Gastroesophageal sphincter (tissue), 4 donors: Measurements from ENCODE around the gene GATAD2A. TPM values are rescaled to one million over a fixed set of nuclear protein-coding genes. Genes with fewer than 3 reads are reported as not detected.
A peak's percentile ranks its signal among the peaks of the same experiment; 100 is the strongest.

Experiments used
- ATAC-seq: fragments of 150-250 bp; one replicate; pipeline ENCODE4 v1.9.1; 2016; ENCODE audit warnings: mild to moderate bottlenecking, moderate library complexity
- H3K27ac ChIP-seq, 4 donors: fragments of 200-600 bp; sonication (generic) in 3 of 4; 1 replicate in 3 of 4; 2 replicates in 1 of 4; pipeline ENCODE4 v1.5.1; 2016 to 2019
- H3K27me3 ChIP-seq: fragments of 200-600 bp; sonication (generic); one replicate; pipeline ENCODE4 v1.5.1; 2019
- H3K36me3 ChIP-seq, 2 donors: fragments of 200-600 bp; sonication (generic); one replicate each; pipeline ENCODE4 v1.5.1; 2019; ENCODE audit warnings: control low read depth in 1 of 2
- H3K4me1 ChIP-seq, 3 donors: fragments of 200-600 bp; sonication (generic); 1 replicate in 2 of 3; 2 replicates in 1 of 3; pipeline ENCODE4 v1.5.1; 2016 to 2019; ENCODE audit warnings: control low read depth in 2 of 3
- H3K4me3 ChIP-seq, 2 donors: fragments of 200-600 bp; sonication (generic); one replicate each; pipeline ENCODE4 v1.5.1; 2019; ENCODE audit warnings: mild to moderate bottlenecking in 1 of 2, moderate library complexity in 1 of 2
- H3K9me3 ChIP-seq, 3 donors: fragments of 200-600 bp; sonication (generic); one replicate each; pipeline ENCODE4 v1.5.1; 2017 to 2019; ENCODE audit warnings: control low read depth in 2 of 3
- EP300 ChIP-seq: sonication (generic); formaldehyde crosslinking; IDR thresholded peaks from one replicate; pipeline ENCODE4 v1.6.1; 2017; ENCODE audit warnings: antibody characterized with exemption, mild to moderate bottlenecking
- POLR2A ChIP-seq, 2 donors: fragments of 450-650 bp; IDR thresholded peaks; one replicate each; pipeline ENCODE4 v1.6.1; 2017; ENCODE audit warnings: antibody characterized with exemption in 2 of 2, mild to moderate bottlenecking in 2 of 2, moderate library complexity in 1 of 2
- POLR2AphosphoS5 ChIP-seq: sonication (generic); formaldehyde crosslinking; IDR thresholded peaks from one replicate; pipeline ENCODE4 v1.6.1; 2017; ENCODE audit warnings: antibody characterized with exemption
- WGBS, 2 donors: methylation state at CpG; one replicate each; pipeline ENCODE4 v1.1.5; 2018; ENCODE audit warnings: low coverage in 1 of 2; 5-methylcytosine and 5-hydroxymethylcytosine counted together
- total RNA-seq, 4 donors: library from RNA; depleted of rRNA; stranded (reverse); fragments of >200 nt; gene quantifications; one replicate each; pipeline ENCODE4 v1.1.0, GENCODE V29; 2016
- TF ChIP-seq, protein P1 (sequence below), 4 experiments: fragments of 200-600 bp in 2 of 4; fragments of 450-650 bp in 2 of 4; sonication (generic) in 1 of 4; IDR thresholded peaks; one replicate each; pipeline ENCODE4 v1.5.1; 2017 to 2019; ENCODE audit warnings: antibody characterized with exemption in 4 of 4, mild to moderate bottlenecking in 2 of 4, moderate library complexity in 2 of 4

The GATAD2A gene
- total RNA-seq, 4 donors from 2014 or later = 30.9 to 69.0 (median 36.6) TPM

DNA sequence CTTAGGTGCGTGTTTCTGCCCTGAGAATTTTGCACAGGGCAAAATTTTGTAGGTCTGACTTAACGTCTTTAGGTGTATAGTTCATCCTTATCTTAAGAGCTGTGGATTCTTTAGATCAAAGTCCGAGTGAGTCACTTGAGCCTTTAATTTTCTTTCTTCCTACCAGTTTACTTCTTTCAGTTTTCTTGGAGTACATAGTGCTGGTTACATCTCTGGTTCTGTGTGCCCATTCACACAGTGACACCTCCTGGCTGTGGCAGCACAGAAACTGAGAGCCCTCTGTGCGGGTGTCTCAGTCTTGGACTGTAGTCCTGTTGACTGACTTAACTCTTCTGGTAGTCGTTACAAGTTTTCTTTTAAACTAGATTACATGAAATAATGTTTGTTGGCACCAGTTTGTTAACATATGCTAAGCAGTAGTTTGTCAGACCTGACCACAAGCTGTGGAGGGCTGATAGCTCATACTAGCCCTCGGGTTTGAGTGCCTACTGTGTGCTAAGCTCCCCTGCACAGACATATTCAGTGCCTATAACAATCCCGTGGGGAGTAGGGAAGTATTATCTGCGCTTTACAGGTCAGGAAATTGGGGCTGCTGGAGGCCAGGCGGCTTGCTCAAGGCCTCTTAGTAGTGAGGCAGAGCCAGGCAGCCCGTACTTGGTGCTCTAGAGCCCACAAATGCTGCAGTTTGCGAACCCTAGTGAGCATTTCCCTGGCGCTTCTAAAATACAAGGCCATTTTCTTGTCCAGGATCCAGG lies 1.6 kb downstream of the GATAD2A start:
- peak overlapping the region; percentile 96 to 98 for H3K4me3 ChIP-seq
- no peaks in the 10 kb centered on the region for H3K27me3 ChIP-seq
- H3K4me1 ChIP-seq = peaks cover 0 to 77% (median 25%) of the 10 kb centered on the region in 3 donors
- no peaks in the 10 kb centered on the region for H3K9me3 ChIP-seq
- H3K27ac ChIP-seq = peak overlapping the region in 3 of 4 donors; percentile 90 to 92 (median 92)
- 22 to 30% methylated on average over 8 to 9 of the region's 12 CpGs for WGBS, 2 donors
- H3K36me3 ChIP-seq = no peaks in the 10 kb centered on the region
- TF ChIP-seq, protein P1, sequence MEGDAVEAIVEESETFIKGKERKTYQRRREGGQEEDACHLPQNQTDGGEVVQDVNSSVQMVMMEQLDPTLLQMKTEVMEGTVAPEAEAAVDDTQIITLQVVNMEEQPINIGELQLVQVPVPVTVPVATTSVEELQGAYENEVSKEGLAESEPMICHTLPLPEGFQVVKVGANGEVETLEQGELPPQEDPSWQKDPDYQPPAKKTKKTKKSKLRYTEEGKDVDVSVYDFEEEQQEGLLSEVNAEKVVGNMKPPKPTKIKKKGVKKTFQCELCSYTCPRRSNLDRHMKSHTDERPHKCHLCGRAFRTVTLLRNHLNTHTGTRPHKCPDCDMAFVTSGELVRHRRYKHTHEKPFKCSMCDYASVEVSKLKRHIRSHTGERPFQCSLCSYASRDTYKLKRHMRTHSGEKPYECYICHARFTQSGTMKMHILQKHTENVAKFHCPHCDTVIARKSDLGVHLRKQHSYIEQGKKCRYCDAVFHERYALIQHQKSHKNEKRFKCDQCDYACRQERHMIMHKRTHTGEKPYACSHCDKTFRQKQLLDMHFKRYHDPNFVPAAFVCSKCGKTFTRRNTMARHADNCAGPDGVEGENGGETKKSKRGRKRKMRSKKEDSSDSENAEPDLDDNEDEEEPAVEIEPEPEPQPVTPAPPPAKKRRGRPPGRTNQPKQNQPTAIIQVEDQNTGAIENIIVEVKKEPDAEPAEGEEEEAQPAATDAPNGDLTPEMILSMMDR (IDR thresholded peaks at IDR 0.05) = peak in 1 of 4 experiments; percentile 45
- no peak for TF ChIP-seq POLR2A (IDR thresholded peaks at IDR 0.05)
- ATAC-seq = no peak

DNA sequence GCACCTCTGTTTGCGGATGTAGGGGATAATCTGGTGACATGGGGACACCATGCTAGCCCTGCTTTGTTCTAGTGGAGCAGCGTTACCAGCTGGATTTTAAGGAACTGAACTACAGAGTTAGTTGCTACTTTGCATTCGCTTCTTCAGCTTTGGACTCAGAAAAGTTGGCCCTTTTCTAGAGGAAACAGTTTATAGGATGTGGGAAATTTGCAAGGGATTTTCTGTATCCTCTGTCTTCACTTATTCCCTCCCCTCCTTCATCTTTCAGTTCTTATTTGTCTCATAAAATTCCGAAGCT lies 2.1 kb downstream of the GATAD2A start:
- Histone ChIP-seq H3K36me3 (no peaks in the 10 kb centered on the region), H3K27ac (peak overlapping the region in 2 of 4 donors; percentile 90 to 92), H3K27me3 (no peaks in the 10 kb centered on the region), H3K9me3 (no peaks in the 10 kb centered on the region), H3K4me1 (peaks cover 0 to 76% (median 25%) of the 10 kb centered on the region in 3 donors), H3K4me3 (peak overlapping the region in 1 of 2 donors; percentile 96)
- no peak for ATAC-seq
- WGBS, 2 donors = 63 to 91% methylated on average over 2 to 4 of the region's 4 CpGs
- TF ChIP-seq POLR2A (IDR thresholded peaks at IDR 0.05) (no peak), POLR2AphosphoS5 (no peak), EP300 (no peak)
- TF ChIP-seq, protein P1 (IDR thresholded peaks at IDR 0.05) = no peak

DNA sequence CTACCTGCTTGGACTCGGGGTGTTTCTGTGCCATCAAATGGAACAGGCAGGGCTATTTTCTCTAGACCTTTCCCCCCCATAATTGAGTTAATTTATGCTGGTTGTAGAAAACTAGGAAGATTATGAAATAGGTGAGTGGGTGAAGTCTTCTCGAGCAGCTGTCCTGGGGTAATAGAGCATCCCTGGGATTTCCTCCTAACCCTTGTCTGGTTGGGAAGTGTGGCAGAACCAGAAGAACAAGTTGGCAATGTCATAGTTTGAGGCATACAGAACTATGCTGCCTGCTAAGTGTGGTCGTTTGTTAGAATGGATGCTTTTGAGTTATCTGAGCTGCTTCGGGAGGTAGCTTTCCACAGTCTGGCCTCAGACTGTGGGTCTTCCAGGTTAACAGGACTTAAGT lies 3.7 kb downstream of the GATAD2A start:
- Histone ChIP-seq H3K27me3 (no peaks in the 10 kb centered on the region), H3K4me3 (no peak overlapping the region), H3K4me1 (peaks cover 0 to 62% (median 22%) of the 10 kb centered on the region in 3 donors), H3K27ac (no peak overlapping the region), H3K9me3 (no peaks in the 10 kb centered on the region), H3K36me3 (no peaks in the 10 kb centered on the region)
- no peak for ATAC-seq
- TF ChIP-seq POLR2A (IDR thresholded peaks at IDR 0.05) (no peak), EP300 (no peak), POLR2AphosphoS5 (no peak)
- TF ChIP-seq, protein P1 (IDR thresholded peaks at IDR 0.05) = no peak
- 53 to 60% methylated on average over 2 to 3 of the region's 4 CpGs for WGBS, 2 donors

DNA sequence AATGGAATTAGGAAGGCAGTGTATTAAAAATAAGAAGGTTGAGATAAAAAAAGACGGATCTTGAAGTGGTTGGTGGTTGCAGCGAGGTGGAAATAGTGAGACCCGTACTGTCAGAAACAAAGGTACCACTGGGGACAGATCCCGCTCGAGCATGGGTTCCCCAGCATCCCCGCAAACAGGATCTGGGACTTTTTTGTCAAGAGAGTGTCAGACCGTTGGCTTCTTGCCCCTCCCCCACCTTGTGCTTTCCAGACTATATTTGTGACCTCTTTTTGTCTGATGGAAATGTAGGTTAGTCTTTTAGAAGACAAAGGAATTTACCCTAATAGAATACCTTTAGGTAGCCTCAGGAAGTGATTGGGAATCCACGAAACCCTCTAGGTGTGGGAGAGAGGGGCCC lies 4.2 kb downstream of the GATAD2A start:
- TF ChIP-seq EP300 (no peak), POLR2A (IDR thresholded peaks at IDR 0.05) (no peak), POLR2AphosphoS5 (no peak)
- TF ChIP-seq, protein P1 (IDR thresholded peaks at IDR 0.05) = no peak
- Histone ChIP-seq H3K4me3 (no peak overlapping the region), H3K9me3 (no peaks in the 10 kb centered on the region), H3K27ac (no peak overlapping the region), H3K4me1 (peaks cover 0 to 58% (median 21%) of the 10 kb centered on the region in 3 donors), H3K27me3 (no peaks in the 10 kb centered on the region), H3K36me3 (no peaks in the 10 kb centered on the region)
- ATAC-seq = no peak
- WGBS, 2 donors = 65 to 76% methylated on average over 4 to 8 of the region's 8 CpGs
